Measurements from ENCODE around the gene EPHA8. TPM values are rescaled to one million over a fixed set of nuclear protein-coding genes. Genes with fewer than 3 reads are reported as not detected.

Gene EPHA8
- total RNA-seq, 1 experiment from 2014 or later, result 1.3 TPM

DNA sequence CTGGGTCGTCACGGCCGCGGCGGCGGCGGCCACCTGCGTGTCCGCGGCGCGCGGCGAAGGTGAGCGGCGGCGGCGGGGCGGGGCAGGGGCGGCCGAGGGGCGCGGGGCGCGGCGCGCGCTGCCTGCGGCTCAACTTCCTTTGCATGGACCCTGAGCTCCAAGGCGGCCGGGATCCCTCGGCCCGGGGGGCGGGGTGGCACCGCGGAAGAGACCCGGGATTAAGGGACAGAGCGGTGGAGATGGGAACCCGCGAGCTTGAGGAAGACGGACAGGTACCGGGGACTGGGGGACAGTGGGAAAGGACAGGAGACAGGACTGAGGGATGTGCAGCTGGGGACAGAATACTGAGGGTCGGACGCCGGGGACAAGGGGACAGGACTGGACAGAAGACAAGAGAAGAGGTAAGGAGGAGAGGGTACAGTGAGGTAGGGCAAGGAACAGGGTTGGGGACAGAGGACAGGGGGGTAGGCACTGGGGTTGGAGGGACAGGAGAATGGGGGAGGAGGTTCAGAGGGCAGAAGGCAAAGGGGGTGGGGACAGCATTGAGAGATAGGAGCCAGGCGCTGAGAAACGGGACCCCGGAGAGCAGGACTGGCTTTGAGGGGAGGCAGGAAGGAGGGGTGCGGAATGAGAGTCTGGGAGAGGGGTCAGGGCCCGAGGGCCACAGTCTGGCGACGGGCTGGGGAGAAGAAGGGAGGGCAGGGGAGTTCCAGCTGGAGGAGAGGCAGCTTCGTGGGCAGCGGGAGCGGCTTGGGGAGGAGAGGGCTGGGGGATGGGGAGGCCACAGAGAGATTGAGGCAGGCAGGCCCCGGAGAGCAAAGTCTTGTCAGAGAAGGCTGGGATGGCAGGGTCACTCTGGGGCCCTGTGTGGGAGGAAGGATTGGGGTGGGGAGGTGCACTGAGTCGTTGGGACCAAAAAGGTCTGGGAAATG lies 648 bp downstream of the EPHA8 start:
- no peak for DNase-seq (ENCODE audit: extremely low read depth, low read depth)

DNA sequence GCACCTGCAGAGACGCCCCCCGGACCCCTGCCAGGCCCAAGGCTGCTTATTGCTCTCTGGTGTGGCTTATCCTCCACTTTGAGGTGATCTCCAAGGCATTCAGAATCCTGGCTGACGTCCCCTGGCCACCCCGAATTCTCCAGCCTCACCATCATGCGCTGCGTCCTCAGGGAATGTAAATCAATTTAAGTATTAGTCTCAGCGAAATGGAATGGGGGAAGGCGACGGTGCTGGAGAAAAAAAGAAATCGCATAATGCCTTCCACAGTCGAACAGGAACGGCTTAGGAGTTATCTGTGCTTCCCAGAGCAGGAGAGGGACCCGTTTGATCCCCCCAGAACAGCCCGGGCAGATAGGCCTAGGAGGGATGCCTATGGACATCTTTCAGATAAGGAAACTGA lies 2.9 kb downstream of the EPHA8 start:
- DNase-seq (ENCODE audit: extremely low read depth, low read depth), result no peak

DNA sequence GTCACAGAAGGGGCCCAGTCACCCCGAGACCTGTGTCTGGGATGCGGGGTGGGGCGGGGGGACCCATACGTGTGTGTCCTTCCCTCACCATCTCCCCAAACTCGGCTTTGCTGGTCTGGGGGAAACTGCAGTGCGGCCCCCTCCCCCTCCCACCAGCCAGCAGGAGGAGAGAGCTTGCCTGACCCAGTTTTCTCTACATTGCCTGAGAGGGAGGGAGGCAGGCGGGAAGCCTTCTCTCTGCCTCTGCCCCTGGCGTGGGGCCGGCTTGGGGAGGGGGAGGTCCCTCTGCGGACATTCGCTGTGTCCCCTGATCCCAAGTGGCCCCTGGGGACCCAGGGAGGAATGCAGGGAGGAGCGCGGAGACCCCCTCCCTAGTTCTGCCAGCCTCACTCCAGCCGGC lies 3.9 kb downstream of the EPHA8 start:
- DNase-seq (ENCODE audit: extremely low read depth, low read depth), result no peak

DNA sequence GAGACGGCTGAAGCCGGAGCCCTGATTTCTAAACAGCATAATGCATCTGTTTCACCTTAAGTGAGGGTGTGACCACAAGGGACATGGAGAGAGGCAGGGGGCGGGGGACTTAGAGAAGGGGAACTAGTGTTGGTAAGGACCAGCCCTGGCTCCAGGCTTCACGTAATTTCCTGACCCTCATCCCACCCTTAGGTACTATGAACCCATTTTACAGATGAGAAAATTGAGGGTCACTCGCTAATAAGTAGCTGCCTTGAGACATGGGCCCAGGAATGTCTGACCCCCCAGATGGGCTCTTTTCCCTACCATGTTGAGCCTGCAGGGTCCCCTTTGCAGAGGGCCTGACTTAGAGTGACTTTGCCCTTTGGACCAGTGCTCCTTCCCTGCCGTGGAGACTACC lies 4.7 kb downstream of the EPHA8 start:
- DNase-seq (ENCODE audit: extremely low read depth, low read depth), result no peak

DNA sequence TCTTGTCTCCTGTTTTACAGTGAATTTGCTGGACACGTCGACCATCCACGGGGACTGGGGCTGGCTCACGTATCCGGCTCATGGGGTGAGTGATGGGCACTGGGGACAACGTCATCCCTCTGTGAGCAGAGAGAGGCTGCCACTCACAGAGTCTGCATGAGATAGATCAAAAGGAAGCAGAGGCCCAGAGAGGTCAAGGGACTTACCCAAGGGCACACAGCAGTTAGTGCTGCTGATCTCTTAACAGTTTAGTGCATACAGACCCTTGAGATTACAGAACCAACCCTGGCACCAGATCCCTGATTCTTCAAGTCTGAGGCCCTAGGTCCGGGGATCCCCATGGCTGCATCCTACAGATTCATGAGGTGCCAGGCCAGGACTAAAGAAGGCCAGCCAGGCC lies 6.0 kb downstream of the EPHA8 start:
- DNase-seq (ENCODE audit: extremely low read depth, low read depth), result no peak

DNA sequence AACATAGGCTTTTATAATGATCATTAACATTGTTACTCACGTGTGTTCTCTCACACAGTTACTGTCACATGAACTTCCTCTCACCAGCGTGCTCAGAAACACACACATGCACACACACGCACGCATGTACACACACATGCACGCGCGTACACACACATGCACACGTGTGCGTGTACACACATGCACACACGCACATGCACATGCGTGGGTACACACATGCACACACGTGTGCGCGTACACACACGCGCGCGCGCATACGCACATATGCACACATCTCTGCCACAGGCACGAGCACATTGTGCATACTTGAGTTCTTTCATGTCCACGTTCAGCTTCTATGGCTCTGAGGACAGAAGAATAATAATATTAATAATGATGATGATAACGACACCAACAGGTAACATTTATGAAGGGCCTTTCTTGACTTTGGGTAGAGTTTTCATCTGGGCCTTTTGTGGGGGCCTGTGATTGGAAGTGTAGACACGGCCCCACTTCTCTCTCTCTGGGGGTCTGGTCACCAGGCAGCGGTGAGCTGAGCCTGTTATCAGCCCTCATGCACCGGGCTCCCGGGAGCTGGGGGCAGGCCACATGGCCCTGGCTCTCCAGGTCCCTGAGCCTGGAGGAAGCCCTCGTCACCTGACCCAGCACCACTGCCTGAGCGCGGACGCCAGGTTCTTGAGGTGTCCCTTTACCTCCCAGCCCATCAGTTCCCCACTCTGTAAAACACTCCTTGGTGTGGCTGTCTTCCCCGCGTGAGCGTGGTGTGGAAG lies 7.0 kb downstream of the EPHA8 start:
- no peak for DNase-seq (ENCODE audit: extremely low read depth, low read depth)

DNA sequence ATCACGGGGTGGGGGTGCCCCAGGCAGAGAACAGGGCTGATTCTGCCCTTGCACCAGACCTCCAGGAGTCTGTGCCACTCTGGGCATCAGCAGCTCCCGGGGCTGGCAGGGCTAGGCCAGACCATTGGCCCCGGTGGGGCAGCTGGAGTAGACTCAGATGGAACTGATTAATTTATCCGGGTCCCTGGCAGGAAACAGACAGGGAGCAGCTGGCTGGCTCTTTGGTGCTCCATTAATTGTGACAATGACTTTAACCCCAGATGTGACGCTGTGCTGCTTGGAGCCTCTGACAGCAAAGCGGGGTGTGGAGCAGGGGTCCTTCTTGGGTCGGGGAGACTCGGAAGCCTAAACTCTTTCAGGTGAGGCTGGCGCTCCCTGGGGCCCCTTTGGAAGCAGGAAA lies 9.5 kb downstream of the EPHA8 start:
- DNase-seq (ENCODE audit: extremely low read depth, low read depth), result no peak

DNA sequence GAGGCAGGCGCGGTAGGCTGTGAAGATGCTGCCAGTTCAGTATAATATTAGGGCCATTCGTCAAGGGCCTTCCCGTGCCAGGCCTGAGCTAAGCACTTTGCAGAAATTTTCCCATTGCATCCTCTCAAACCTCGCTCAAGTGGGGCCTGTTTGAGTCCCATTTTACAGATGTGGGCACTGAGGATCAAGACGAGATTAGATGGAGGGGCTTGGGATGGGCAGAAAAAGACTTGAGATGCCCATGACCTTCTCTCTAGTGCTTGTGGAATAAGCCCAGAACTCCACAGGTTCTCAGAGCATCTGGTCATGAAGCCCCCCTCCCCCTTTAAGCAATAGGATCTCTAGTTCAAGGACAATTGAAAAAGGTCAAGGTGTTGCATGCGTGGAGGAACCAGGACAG lies 9.9 kb downstream of the EPHA8 start:
- no peak for DNase-seq (ENCODE audit: extremely low read depth, low read depth)

DNA sequence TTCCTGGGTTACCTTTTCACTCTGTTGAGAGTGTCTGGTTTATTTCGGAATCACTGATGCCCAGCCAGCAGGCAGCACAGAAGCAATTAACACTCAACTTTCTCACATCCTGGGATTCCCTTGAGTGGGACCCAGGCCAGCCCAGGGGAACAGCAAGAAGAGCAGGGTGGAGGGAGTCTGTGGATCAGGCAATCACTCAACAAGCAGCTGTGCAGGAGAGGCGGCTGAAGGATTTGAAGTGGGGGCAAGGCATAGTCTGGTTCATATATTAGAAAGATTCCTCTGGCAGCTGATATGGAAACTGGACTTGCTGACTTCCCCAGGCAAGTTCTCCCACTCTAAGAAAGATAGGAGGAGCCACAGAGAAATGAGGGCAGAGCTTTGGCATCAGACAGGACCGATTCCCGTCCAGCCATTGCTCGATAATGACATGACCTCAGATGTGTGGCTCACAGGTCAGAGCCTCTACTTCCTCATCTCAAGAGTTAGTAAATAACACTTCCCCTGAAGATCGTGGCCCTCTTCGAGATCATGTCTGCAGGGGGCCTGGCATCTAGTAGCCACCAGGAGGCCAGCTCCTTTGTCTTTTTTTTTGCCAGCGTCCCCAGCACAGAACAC lies 12.4 kb downstream of the EPHA8 start:
- no peak for DNase-seq (ENCODE audit: extremely low read depth, low read depth)

DNA sequence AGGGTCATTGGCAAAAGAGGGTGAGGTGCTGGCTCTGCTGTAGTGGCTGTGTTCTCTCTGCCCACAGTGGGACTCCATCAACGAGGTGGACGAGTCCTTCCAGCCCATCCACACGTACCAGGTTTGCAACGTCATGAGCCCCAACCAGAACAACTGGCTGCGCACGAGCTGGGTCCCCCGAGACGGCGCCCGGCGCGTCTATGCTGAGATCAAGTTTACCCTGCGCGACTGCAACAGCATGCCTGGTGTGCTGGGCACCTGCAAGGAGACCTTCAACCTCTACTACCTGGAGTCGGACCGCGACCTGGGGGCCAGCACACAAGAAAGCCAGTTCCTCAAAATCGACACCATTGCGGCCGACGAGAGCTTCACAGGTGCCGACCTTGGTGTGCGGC lies 12.9 kb downstream of the EPHA8 start:
- no peak for DNase-seq (ENCODE audit: extremely low read depth, low read depth)

DNA sequence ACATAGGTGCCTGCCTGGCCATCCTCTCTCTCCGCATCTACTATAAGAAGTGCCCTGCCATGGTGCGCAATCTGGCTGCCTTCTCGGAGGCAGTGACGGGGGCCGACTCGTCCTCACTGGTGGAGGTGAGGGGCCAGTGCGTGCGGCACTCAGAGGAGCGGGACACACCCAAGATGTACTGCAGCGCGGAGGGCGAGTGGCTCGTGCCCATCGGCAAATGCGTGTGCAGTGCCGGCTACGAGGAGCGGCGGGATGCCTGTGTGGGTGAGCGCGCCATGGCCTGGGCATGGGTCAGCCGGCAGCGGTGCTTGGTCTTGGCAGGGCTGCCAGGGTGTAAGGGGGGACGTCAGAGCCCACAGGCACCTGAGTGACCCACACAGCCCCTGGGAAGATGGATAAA lies 13.3 kb downstream of the EPHA8 start:
- DNase-seq (ENCODE audit: extremely low read depth, low read depth), result no peak

DNA sequence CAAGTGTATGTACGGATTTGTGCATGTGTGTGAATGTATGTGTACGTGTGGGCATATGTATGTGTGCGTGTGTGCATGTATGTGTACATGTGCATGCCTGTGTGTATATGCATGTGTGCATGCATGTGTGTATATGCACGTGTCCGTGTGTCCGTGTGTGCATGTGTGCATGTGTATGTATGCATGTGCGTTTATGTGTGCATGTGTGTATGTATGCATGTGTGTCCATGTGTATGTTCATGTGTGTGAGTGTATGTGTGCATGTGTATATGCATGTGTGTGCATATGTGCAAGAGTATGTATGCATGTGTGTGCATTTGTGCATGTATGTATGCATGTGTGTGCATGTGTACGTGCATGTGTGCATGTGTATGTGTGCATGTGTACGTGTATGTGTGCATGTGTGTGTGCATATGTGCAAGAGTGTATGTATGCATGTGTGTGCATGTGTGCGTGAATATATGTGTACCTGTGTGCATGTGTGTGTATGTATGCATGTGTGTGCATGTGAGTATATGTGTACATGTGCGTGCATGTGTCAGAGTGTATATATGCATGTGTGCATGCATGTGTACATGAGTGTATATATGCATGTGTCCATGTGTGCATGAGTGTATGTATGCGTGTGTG lies 15.6 kb downstream of the EPHA8 start:
- no peak for DNase-seq (ENCODE audit: extremely low read depth, low read depth)

DNA sequence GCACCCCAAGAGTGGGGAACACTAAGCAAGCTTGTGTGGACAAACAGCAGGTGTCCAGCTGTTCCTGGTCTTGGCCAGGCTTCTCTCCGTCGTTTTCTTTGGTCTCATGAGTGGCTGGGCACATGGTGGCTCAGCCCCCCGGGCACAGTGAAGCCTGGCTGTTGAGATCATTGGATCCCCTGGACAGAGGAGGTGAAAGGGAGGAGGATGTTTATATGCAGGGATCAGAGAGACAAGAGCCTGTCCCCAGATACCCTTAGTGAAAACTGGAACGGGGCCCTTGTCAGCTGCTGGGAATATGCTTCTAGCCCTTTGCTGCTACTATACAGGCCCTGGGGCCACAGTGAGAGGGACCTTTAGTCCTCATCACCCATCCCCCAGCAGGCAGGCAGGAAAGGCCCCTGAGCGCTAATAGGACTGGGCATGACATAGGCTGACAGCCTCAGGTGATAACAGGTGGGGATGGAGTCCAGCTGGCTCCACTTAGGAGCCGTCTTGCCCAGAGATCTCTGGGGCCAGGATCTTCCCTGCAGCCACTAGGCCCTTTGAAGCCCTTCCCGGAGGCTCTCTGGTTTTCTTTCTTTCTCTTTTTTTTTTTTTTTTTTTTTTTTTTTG lies 16.4 kb downstream of the EPHA8 start:
- DNase-seq (ENCODE audit: extremely low read depth, low read depth), result no peak

DNA sequence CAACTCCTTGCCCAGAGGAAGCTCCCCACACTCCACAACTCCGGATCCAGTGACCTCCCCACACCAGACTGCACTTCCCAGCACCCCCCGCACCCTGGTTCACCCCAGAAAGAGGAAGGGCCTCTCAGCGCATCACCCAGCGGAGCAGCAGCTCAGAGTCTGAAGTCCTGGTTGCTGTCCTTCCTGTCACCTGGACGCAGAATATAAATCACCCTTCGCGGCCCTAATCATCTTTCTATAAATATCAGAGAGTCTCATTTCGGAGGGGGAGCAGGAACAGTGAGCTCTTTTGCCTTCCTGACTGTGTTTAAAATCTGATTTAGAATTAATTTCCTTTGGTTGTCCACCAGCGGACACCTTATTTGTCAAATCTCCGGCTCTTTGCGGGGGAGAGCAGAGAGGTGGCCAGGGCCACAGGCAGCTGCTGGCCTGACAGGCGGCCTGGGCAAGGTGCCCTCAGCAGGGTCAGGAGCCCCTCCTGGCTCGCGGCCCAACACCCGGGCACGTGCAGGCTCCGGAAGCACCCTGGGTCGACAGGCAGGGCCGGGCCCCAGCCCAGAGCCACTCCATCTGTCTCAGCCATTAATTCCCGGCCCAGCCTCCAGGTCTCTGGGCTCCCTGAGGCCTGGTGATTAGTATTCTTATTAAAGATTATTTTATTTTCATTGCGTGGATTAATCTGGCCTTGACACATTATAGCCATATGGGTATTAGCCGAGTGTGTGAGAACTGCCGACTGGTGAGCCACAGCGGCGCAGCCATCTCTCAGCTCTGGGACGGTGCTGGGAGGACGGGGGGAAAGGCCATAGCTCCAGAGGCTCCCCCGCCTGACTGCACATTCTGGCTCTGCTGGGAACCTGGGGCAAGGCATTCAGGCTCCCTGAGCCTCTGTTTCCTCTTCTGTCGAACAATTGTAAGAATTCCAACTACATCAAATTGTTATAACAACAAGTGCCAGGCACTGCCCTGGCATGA lies 19.7 kb downstream of the EPHA8 start:
- DNase-seq (ENCODE audit: extremely low read depth, low read depth), result no peak

DNA sequence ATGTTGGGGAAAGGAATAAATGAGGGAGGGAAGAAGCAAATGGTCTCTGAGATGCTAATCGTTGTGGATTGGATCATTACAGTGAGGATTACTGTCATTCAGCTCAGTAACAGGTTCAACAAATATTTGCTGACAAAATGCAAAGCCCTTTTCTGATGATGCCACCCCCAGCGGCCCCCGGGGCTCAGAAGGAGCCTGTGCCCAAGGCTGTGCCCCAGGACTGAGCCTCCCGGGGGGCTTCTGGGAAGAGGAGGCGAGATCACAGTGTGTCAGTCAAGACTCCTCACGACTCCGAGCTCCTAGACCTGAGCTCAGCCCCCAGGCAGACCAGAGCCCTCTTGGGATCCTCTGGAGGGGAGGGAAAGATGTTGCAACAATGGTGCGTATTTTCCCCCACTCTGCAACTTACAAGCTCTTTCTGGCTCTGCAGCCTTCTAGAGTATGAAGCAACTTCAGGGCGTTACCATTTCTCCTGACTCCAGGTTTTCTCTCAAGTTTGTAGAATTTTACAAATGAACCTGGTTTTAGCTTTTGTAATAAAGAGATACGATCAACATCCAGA lies 20.8 kb downstream of the EPHA8 start:
- DNase-seq (ENCODE audit: extremely low read depth, low read depth), result no peak

DNA sequence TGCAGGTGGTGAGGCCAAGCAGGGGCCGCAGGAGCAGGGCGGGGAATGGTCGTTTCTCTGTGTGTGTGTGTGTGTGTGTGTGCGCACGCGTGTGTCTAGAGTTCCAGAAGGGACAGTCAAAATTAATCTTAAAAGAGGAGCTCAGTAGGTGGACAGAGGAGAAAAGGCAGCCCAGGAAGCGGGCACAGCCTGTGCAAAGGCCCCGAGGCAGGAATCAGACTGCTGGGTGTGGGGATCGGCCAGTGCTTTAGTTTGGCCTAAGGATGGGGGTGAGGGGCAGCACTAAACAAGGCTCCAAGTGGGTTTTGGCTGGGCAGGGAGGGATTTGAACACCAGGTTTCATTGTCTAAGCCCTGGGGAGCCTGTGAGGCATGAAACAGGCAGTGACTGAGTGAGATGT lies 21.7 kb downstream of the EPHA8 start:
- no peak for DNase-seq (ENCODE audit: extremely low read depth, low read depth)

DNA sequence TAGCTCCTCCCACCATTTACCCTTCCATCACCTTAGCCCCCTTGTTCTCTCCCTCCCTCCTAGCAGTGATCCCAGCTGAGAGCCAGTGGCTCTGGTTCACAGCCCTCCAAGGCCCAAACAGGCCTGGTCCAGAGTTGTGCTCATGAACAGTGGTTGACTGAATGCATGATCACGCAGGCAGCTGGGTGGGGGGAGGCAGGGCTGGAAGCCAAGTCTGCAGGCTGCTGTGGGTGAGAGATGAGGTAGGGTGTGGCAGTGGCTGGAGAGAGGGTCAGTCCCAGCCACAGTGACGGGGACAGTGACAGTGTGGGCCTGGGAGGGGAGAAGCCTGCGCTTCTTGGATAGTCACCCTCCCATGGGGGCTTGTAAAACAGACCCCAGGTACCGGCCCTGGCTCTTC lies 22.2 kb downstream of the EPHA8 start:
- no peak for DNase-seq (ENCODE audit: extremely low read depth, low read depth)

DNA sequence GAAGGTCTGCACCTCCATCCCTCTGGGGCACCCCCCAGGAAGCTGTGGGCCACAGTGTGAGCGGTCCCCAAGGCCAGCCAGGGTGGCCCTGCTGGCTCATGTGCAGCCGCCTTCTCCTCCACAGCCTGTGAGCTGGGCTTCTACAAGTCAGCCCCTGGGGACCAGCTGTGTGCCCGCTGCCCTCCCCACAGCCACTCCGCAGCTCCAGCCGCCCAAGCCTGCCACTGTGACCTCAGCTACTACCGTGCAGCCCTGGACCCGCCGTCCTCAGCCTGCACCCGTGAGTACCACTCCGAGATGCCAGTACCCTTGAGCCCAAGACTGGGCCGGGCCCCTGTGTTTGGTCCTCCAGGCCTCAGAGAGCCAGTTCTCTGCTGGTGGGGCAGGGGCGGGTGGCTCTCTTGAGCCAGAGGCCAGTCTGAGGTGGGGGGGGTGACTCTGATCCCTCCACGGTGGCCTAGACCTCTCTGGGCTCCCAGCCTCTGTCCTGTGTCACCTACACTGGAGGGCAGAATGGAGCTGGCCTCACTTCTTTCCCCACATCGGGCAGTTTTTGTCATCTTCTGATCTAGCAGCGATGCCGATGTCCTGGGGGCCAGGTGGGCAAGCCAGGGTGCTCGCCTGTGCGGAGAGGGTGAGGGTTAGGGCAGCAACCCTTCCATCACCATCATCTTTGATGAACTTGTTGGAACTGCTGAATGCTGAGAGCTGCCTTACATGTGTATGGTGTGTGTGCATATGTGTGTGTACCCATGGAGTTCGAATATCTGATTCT lies 23.3 kb downstream of the EPHA8 start:
- no peak for DNase-seq (ENCODE audit: extremely low read depth, low read depth)

Data from NCI-H460 (cell line).